Brain pericyte (primary cell): Measurements from ENCODE around the gene DGKI.

Experiments
- DNase-seq: peaks from one replicate; pipeline ENCODE4 v3.0.0-alpha.2; 2012; ENCODE audit warnings: low read depth, low spot score

The DGKI gene

GRCh38 chr7:137544453-137545058 lies 302.2 kb downstream of the DGKI start:
- DNase-seq: no peak

- no peak for DNase-seq
Observed at GRCh38 chr7:137539111-137539715, 307.6 kb downstream of the DGKI start.

GRCh38 chr7:137538361-137538762 lies 308.4 kb downstream of the DGKI start:
- peak; percentile 22 for DNase-seq

GRCh38 chr7:137535579-137535978 lies 311.2 kb downstream of the DGKI start:
- DNase-seq: no peak

GRCh38 chr7:137531671-137532070 lies 315.1 kb downstream of the DGKI start:
- no peak for DNase-seq

- DNase-seq: no peak
Observed at GRCh38 chr7:137527634-137528033, 319.1 kb downstream of the DGKI start.

- DNase-seq: no peak
Observed at GRCh38 chr7:137523171-137523570, 323.6 kb downstream of the DGKI start.

- no peak for DNase-seq
Observed at GRCh38 chr7:137521451-137521850, 325.3 kb downstream of the DGKI start.

- no peak for DNase-seq
Observed at GRCh38 chr7:137519947-137520346, 326.8 kb downstream of the DGKI start.

- no peak for DNase-seq
Observed at GRCh38 chr7:137519181-137519691, 327.5 kb downstream of the DGKI start.

GRCh38 chr7:137513091-137513490 lies 333.7 kb downstream of the DGKI start:
- no peak for DNase-seq

- DNase-seq: no peak
Observed at GRCh38 chr7:137507096-137507495, 339.7 kb downstream of the DGKI start.

GRCh38 chr7:137506031-137506430 lies 340.7 kb downstream of the DGKI start:
- DNase-seq: no peak

- DNase-seq: no peak
Observed at GRCh38 chr7:137501562-137501961, 345.2 kb downstream of the DGKI start.

- no peak for DNase-seq
Observed at GRCh38 chr7:137492889-137493288, 353.9 kb downstream of the DGKI start.

GRCh38 chr7:137489880-137490279 lies 356.9 kb downstream of the DGKI start:
- DNase-seq: no peak

GRCh38 chr7:137488038-137488437 lies 358.7 kb downstream of the DGKI start:
- DNase-seq: no peak

- DNase-seq: no peak
Observed at GRCh38 chr7:137485818-137486217, 361.0 kb downstream of the DGKI start.

- DNase-seq: no peak
Observed at GRCh38 chr7:137484326-137484725, 362.4 kb downstream of the DGKI start.

GRCh38 chr7:137482466-137482865 lies 364.3 kb downstream of the DGKI start:
- no peak for DNase-seq

GRCh38 chr7:137480824-137481365 lies 365.9 kb downstream of the DGKI start:
- peak; percentile 49 for DNase-seq

- DNase-seq: no peak
Observed at GRCh38 chr7:137480401-137480800, 366.4 kb downstream of the DGKI start.

- DNase-seq: no peak
Observed at GRCh38 chr7:137476937-137477336, 369.8 kb downstream of the DGKI start.
